HL-60 (cell line): Measurements from ENCODE around the gene AFF2.

Source experiments
- GABPA ChIP-seq: IDR thresholded peaks from 2 replicates; pipeline ENCODE4 v1.6.1; 2012; ENCODE audit warnings: low read depth
- POLR2AphosphoS5 ChIP-seq: IDR thresholded peaks from 2 replicates; pipeline ENCODE4 v1.6.1; 2012; ENCODE audit warnings: low read depth
- REST ChIP-seq: IDR thresholded peaks from 2 replicates; pipeline ENCODE4 v1.6.1; 2012; ENCODE audit warnings: low read depth; ENCODE audit not compliant: insufficient replicate concordance
- TF ChIP-seq, protein P1 (sequence below): IDR thresholded peaks from one replicate; pipeline ENCODE4 v1.5.1; 2011; ENCODE audit warnings: low read length, control low read depth, inconsistent platforms; ENCODE audit not compliant: insufficient read depth

GRCh38 chrX:148698221-148698620, 197.8 kb downstream of the AFF2 start:
- TF ChIP-seq, protein P1, sequence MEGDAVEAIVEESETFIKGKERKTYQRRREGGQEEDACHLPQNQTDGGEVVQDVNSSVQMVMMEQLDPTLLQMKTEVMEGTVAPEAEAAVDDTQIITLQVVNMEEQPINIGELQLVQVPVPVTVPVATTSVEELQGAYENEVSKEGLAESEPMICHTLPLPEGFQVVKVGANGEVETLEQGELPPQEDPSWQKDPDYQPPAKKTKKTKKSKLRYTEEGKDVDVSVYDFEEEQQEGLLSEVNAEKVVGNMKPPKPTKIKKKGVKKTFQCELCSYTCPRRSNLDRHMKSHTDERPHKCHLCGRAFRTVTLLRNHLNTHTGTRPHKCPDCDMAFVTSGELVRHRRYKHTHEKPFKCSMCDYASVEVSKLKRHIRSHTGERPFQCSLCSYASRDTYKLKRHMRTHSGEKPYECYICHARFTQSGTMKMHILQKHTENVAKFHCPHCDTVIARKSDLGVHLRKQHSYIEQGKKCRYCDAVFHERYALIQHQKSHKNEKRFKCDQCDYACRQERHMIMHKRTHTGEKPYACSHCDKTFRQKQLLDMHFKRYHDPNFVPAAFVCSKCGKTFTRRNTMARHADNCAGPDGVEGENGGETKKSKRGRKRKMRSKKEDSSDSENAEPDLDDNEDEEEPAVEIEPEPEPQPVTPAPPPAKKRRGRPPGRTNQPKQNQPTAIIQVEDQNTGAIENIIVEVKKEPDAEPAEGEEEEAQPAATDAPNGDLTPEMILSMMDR, result no peak
- no peak for TF ChIP-seq POLR2AphosphoS5
- TF ChIP-seq GABPA, result no peak
- TF ChIP-seq REST, result no peak
